ENCODE measurements around the gene ZNF177.

- TF ChIP-seq, protein P1, sequence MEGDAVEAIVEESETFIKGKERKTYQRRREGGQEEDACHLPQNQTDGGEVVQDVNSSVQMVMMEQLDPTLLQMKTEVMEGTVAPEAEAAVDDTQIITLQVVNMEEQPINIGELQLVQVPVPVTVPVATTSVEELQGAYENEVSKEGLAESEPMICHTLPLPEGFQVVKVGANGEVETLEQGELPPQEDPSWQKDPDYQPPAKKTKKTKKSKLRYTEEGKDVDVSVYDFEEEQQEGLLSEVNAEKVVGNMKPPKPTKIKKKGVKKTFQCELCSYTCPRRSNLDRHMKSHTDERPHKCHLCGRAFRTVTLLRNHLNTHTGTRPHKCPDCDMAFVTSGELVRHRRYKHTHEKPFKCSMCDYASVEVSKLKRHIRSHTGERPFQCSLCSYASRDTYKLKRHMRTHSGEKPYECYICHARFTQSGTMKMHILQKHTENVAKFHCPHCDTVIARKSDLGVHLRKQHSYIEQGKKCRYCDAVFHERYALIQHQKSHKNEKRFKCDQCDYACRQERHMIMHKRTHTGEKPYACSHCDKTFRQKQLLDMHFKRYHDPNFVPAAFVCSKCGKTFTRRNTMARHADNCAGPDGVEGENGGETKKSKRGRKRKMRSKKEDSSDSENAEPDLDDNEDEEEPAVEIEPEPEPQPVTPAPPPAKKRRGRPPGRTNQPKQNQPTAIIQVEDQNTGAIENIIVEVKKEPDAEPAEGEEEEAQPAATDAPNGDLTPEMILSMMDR (IDR thresholded peaks at IDR 0.05) = no peak
- no peak for TF ChIP-seq POLR2A (IDR thresholded peaks at IDR 0.05)
Measured at GRCh38 chr19:9353011-9353410, 9.8 kb upstream of the ZNF177 start.

Data from esophagus squamous epithelium (tissue), 4 donors.